A549 (cell line): ENCODE measurements around the gene EVPL.

ENCODE experiments used
- RNF2 ChIP-seq: fragments of 200-600 bp; sonication (generic); IDR thresholded peaks from 2 replicates; pipeline ENCODE4 v1.6.1; 2016; ENCODE audit warnings: low read depth, mild to moderate bottlenecking, antibody characterized with exemption, moderate library complexity, borderline replicate concordance
- TF ChIP-seq, protein P1 (sequence below): fragments of >200 bp; sonication (Bioruptor Twin); formaldehyde crosslinking; IDR thresholded peaks from 3 replicates; pipeline ENCODE4 v1.5.1; 2016

DNA sequence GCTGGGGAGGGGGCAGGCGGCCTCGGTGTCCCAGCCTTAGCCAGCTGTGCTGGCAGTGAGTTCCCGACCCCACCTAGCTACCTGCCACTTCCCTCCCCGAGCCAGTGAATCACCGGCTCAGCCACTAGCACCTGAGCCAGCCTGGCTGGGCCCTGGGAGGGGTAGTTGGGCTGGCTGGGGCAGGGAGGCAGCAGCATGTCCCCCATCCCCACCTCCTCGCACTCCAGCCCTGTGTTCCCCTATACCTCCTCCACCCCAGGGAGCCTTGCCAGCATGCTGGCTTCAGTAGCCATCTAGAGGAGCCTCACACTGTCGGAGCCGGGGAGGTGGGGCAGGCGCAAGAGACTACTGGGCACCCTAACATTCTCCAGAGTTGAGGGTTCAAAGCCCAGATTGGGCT lies 2.8 kb downstream of the EVPL start:
- TF ChIP-seq, protein P1, sequence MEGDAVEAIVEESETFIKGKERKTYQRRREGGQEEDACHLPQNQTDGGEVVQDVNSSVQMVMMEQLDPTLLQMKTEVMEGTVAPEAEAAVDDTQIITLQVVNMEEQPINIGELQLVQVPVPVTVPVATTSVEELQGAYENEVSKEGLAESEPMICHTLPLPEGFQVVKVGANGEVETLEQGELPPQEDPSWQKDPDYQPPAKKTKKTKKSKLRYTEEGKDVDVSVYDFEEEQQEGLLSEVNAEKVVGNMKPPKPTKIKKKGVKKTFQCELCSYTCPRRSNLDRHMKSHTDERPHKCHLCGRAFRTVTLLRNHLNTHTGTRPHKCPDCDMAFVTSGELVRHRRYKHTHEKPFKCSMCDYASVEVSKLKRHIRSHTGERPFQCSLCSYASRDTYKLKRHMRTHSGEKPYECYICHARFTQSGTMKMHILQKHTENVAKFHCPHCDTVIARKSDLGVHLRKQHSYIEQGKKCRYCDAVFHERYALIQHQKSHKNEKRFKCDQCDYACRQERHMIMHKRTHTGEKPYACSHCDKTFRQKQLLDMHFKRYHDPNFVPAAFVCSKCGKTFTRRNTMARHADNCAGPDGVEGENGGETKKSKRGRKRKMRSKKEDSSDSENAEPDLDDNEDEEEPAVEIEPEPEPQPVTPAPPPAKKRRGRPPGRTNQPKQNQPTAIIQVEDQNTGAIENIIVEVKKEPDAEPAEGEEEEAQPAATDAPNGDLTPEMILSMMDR, result no peak
- no peak for TF ChIP-seq RNF2
